Measurements from ENCODE around the gene FOXR1.

FOXR1 gene

DNA sequence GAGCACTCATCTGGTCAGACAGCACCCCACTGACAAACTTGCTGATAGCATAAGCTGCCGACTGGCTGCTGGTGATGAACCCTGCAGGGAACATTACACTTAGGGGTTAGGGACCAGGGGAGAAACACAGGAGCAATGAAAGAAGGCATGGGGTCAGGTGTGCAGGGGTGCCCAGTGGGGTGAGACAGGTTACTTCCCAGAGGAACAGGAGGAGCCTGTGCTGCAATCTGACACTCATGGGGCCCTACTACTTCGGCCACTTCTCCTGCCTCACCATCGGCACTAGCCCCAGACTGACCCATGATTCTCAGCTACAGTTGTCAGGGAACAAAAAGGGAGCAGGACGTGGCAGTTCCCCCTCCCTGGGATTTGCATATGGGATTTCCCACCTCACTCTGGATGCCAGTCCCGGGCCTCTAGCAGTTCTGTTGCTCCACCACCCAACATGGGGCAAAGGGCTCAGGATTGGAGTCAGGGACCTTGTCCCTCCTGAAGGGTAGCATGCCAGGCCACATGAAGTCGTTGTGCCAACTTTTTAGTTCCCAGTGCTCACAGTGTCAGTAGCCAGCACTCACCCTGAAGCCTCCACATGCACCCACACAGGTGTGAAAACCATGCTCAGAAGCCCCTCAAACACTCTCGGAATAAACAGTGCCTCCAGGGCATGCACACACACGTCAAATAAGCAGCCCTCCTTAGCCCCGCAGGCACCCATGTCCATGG lies 56.9 kb downstream of the FOXR1 start:
- no peak for DNase-seq

DNA sequence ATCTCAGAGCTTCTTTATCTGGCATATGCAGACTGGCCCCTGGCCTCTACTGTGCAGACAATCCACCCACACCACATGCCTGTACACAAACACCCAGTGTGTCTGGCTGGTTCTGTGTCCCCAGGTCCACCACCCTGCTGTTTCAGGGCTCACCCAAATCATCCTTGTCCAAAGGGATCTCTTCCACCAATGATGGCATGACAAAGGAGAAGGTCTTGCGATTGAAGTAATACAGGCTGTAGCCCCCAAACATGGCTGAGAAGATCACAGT lies 57.4 kb downstream of the FOXR1 start:
- no peak for DNase-seq

DNA sequence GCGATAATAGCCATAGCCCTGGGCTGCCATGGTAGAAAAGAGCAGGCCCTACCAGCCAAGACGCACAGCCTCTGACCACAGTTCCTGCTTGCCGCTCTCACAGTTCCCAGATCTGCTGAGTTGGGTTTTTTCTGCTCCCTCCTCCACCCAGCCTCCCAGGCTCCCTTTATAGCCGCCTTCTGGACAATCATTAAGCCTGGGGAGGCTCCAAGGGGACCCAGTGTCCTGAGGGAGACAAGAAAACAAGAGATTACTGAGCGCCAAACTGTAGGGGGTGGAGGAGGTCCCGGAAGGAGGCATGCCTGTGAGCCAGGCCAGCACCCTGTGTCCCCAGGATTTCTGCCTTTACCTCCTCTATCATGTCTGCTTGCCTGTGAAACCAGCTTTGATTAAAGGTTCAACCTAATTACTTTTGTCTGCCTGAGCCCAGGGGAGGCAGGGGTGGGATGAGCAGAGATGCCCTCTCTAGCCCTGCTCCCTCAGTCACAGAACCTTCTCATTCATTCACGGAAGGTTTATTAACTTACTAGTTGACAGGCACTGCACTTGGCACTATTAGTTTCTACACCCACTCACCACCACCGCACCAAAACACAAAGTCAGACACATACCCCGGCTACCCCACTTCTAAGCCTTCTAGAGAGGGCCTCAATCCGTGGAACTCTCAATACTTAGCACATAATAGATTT lies 57.9 kb downstream of the FOXR1 start:
- no peak for DNase-seq

DNA sequence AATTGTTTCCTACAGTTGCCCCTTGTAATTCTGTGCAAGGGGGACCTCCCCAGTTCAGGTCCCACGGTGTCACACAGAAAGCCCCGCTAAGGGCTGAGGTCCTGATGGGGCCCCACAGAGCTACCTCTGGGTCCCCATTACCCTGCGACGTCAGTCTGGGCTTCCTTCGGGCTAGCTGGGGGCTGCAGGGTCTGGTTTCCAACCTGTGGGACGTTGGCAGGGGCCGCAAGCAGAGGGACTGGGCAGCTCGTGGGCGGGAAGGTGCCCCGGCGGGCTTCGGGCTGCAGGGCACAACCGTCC lies 58.4 kb downstream of the FOXR1 start:
- DNase-seq, result no peak

DNA sequence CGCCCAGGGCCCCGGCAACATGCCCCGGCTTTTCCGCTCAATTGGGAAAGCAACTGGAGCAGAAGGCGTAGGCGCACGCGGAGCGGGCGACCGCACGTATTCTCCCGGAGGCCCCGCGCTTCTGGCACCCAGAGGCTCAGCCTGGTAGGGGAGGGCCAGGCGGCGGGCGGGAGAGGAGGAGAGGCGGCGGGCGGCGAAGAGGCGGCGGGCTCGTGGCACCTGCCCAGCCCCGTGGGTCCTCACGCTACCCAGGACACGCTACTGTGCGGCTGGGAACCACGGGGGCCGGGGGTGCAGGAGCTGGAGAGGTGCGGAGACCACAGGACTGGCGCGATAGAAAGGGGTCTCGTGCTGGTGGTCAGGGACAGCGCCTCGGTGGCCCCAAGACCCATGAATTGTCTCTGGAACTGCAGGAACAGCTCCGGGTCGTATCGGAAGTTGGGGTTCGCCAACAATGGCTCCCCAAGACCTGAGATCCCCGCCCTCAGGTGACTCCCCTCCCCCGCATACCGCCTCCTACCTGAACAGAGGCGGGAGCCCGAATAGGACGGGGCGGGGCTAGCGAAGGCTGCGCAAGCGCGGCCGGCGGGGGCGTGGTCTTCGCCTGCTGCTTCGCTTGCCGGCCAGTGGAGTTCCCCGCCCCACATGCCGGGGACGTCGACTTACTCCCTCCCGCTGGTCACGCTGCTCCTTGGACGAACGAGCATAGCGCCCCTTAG lies 58.9 kb downstream of the FOXR1 start, which contains the start of gene SLC37A4:
TSS of gene SLC37A4 (minus strand) at position 549 of the 719 bp plus-strand sequence.
- peak; percentile 99 for DNase-seq

Data from DMS79 (cell line).